ENCODE data around the gene ACP1. TPM values are rescaled to one million over a fixed set of nuclear protein-coding genes. Genes with fewer than 3 reads are reported as not detected.

The ACP1 gene
- total RNA-seq, 1 donor from 2014 or later: 114 TPM

DNA sequence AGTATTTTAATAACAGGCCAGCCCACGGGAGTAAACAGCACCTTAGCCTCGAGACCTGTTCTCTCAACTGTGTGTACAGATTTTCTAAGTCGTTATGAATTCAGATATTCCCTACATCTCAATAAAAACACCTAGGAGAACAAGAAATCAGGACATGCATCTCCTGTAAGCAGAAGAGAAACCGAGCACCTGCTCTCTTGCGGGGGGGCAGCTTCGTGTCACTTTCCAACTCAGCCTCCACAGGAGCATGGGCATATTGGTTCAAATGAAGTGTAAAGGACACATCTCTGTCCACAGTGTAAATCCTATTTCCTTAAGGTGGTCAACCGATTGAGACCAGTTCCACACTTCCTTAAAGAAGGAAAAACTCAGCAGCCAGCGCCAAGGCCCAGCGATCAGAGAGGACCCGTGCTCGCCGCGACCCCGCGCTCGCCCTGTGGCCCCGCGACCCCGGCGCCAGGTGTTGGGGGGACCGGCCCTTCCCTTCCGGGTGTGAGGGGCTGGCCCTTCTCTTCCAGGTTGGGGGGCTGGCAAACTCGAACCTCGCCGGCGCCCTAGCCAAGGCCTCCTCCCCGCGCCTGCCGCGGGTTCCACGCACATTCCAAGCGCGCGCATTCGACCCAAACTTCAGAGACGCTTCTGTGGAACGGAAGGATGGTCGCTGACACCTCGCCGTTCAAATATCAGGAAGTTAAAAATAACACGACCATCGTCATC is 1.6 kb upstream of the ACP1 start:
- Mint-ChIP-seq H3K4me3 (ENCODE audit: unreplicated experiment) (peak overlapping the region; percentile 83), H3K36me3 (ENCODE audit: low read depth, unreplicated experiment) (peaks cover 7% of the 10 kb centered on the region), H3K9me3 (ENCODE audit: unreplicated experiment) (peaks cover 13% of the 10 kb centered on the region), H3K4me1 (ENCODE audit: low read depth, unreplicated experiment) (peaks cover 13% of the 10 kb centered on the region), H3K27me3 (ENCODE audit: low read depth, unreplicated experiment) (no peaks in the 10 kb centered on the region), H3K27ac (ENCODE audit: unreplicated experiment) (peak overlapping the region; percentile 58)
- Histone ChIP-seq H3K4me2 (ENCODE audit: low read length) (peak overlapping the region; percentile 91), H3K27me3 (ENCODE audit: insufficient read depth, low read length) (no peaks in the 10 kb centered on the region), H2AFZ (ENCODE audit: low read depth, low read length) (peak overlapping the region; percentile 27), H3K79me2 (ENCODE audit: insufficient read depth, low read length) (peaks cover 47% of the 10 kb centered on the region), H3K27ac (ENCODE audit: low read depth, low read length) (no peak overlapping the region), H3K4me3 (ENCODE audit: insufficient read depth, low read depth, low read length) (peak overlapping the region; percentile 84), H3K4me1 (ENCODE audit: insufficient read depth, low read length) (peaks cover 11% of the 10 kb centered on the region), H3K9me3 (ENCODE audit: insufficient read depth, low read depth, low read length) (peaks cover under 1% of the 10 kb centered on the region), H4K20me1 (ENCODE audit: insufficient read depth, low read length) (peaks cover 26% of the 10 kb centered on the region), H3K36me3 (ENCODE audit: insufficient read depth, low read length) (no peaks in the 10 kb centered on the region), H3K9ac (ENCODE audit: low read length) (peak overlapping the region; percentile 92)
- DNase-seq (ENCODE audit: low read depth) (no peak), FAIRE-seq (no peak)
- TF ChIP-seq EZH2 (IDR thresholded peaks at IDR 0.05; ENCODE audit: insufficient read depth, low read length): no peak
- TF ChIP-seq, protein P1, sequence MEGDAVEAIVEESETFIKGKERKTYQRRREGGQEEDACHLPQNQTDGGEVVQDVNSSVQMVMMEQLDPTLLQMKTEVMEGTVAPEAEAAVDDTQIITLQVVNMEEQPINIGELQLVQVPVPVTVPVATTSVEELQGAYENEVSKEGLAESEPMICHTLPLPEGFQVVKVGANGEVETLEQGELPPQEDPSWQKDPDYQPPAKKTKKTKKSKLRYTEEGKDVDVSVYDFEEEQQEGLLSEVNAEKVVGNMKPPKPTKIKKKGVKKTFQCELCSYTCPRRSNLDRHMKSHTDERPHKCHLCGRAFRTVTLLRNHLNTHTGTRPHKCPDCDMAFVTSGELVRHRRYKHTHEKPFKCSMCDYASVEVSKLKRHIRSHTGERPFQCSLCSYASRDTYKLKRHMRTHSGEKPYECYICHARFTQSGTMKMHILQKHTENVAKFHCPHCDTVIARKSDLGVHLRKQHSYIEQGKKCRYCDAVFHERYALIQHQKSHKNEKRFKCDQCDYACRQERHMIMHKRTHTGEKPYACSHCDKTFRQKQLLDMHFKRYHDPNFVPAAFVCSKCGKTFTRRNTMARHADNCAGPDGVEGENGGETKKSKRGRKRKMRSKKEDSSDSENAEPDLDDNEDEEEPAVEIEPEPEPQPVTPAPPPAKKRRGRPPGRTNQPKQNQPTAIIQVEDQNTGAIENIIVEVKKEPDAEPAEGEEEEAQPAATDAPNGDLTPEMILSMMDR (IDR thresholded peaks at IDR 0.05; ENCODE audit: insufficient read depth, low read depth, low read length): no peak

DNA sequence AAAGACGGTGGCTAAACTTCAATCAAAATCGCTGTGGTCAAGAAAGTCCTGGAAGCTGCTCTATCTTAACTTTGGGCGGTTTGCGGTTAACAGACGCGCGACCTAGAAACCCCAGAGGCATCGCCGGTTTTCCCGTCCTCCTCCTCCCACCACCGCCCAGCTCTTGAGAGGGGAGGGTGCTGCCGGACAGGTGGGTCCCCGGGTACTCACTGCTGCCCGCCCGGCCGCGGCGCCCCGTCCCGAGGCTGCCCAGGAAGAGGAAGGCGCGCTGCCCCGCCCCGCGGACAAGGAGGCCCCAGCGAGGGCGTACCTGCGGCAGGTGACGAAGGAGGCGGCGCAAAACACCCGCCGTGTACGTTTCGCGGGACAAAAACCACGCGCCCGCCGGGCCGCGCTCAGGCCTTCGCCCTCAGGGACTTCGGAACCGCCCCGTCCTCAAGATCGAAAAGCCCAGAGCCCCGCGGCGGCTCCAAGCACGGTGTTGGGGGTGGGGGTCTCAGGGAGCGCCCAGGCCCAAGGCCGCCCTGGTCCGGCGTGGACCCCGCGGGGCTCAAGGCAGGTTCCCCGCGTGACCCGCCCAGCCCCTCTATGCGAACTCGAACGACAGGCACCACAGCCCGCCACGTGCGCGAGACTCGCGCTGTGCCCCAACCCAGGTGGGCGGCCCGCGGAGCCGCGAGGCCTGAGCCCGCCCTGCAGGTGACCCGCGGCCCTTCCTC is 814 bp upstream of the ACP1 start, which contains the start of gene SH3YL1:
SH3YL1 (minus strand) TSS at position 259 of the 719 bp plus-strand sequence; CDS start at position 211, 48 bp downstream.
- H3K36me3 ChIP-seq (ENCODE audit: insufficient read depth, low read length): no peaks in the 10 kb centered on the region
- H3K27me3 Mint-ChIP-seq (ENCODE audit: low read depth, unreplicated experiment): no peaks in the 10 kb centered on the region
- no peaks in the 10 kb centered on the region for H3K27me3 ChIP-seq (ENCODE audit: insufficient read depth, low read length)
- FAIRE-seq: no peak
- peak within 1 kb of the TSS; percentile 92 for H3K9ac ChIP-seq (ENCODE audit: low read length)
- peaks cover 1% of the 10 kb centered on the region for H3K36me3 Mint-ChIP-seq (ENCODE audit: low read depth, unreplicated experiment)
- peaks cover 34% of the 10 kb centered on the region for H4K20me1 ChIP-seq (ENCODE audit: insufficient read depth, low read length)
- peak within 1 kb of the TSS; percentile 84 for H3K4me3 ChIP-seq (ENCODE audit: insufficient read depth, low read depth, low read length)
- peaks cover 13% of the 10 kb centered on the region for H3K4me1 Mint-ChIP-seq (ENCODE audit: low read depth, unreplicated experiment)
- TF ChIP-seq EZH2 (IDR thresholded peaks at IDR 0.05; ENCODE audit: insufficient read depth, low read length): no peak
- TF ChIP-seq, protein P1 (IDR thresholded peaks at IDR 0.05; ENCODE audit: insufficient read depth, low read depth, low read length): no peak
- no peaks in the 10 kb centered on the region for H3K9me3 ChIP-seq (ENCODE audit: insufficient read depth, low read depth, low read length)
- peak within 1 kb of the TSS; percentile 96 for H3K4me3 Mint-ChIP-seq (ENCODE audit: unreplicated experiment)
- H3K27ac ChIP-seq (ENCODE audit: low read depth, low read length): peak within 1 kb of the TSS; percentile 97
- peaks cover 6% of the 10 kb centered on the region for H3K9me3 Mint-ChIP-seq (ENCODE audit: unreplicated experiment)
- H3K4me1 ChIP-seq (ENCODE audit: insufficient read depth, low read length): peaks cover 11% of the 10 kb centered on the region
- peaks cover 55% of the 10 kb centered on the region for H3K79me2 ChIP-seq (ENCODE audit: insufficient read depth, low read length)
- peak within 1 kb of the TSS; percentile 98 for H2AFZ ChIP-seq (ENCODE audit: low read depth, low read length)
- H3K27ac Mint-ChIP-seq (ENCODE audit: unreplicated experiment): peak within 1 kb of the TSS; percentile 91
- peak; percentile 51 for DNase-seq (ENCODE audit: low read depth)
- peak within 1 kb of the TSS; percentile 91 for H3K4me2 ChIP-seq (ENCODE audit: low read length)
